HepG2 (cell line): ENCODE data around the gene RASA3. TPM values are rescaled to one million over a fixed set of nuclear protein-coding genes. Genes with fewer than 3 reads are reported as not detected.

Experiments
- ATAC-seq: fragments of 200-7000 bp; cut with Tn5 transposase; 3 replicates; pipeline ENCODE4 v1.9.1; 2020; ENCODE audit warnings: mild to moderate bottlenecking, moderate library complexity
- BruUV-seq: library from RNA; stranded (reverse); fragments of 400-500 nt; replicated peaks from 2 replicates; lab custom pipeline; 2021; lab: Mats Ljungman, UMichigan
- CTCF ChIA-PET: fragments of 300-600 bp; formaldehyde crosslinking; extraction: SDS; loops from one replicate; lab custom pipeline; 2021; ENCODE audit warnings: low total read pairs, inconsistent platforms, low intra/inter-chr PET ratio; lab: Yijun Ruan, JAX
- POLR2A ChIA-PET: fragments of 350-600 bp; sonication (Branson Sonifier 250); formaldehyde crosslinking; loops from one replicate; lab custom pipeline; 2020; ENCODE audit warnings: antibody characterized with exemption, inconsistent platforms; lab: Yijun Ruan, JAX
- DNase-seq: peaks from one replicate; pipeline ENCODE4 v3.0.0-alpha.2; 2015; ENCODE audit warnings: low spot score
- FAIRE-seq: peaks from 3 replicates; lab custom pipeline; 2011; peaks lifted over from hg19 to GRCh38; lab: Jason Lieb, UNC
- H2AFZ ChIP-seq: one replicate; pipeline ENCODE4 v1.6.1; 2011; ENCODE audit warnings: low read length, inconsistent platforms
- H3K27ac ChIP-seq: fragments of 300-600 bp; 3 replicates; pipeline ENCODE4 v1.8.0; 2011; ENCODE audit warnings: mixed run types, mild to moderate bottlenecking, mixed read lengths, low read length, inconsistent platforms; ENCODE audit not compliant: insufficient read depth; ENCODE audit errors: extremely low read length
- H3K27me3 ChIP-seq, 2 experiments: fragments of 200-600 bp in 1 of 2; 2 replicates in 1 of 2; 3 replicates in 1 of 2; pipeline versions ENCODE4 v1.6.0 to v1.8.0; 2011; ENCODE audit warnings: low read length in 2 of 2, mild to moderate bottlenecking in 2 of 2, moderate library complexity in 2 of 2, inconsistent platforms in 1 of 2; ENCODE audit not compliant: insufficient read depth in 2 of 2, control insufficient read depth in 1 of 2
- H3K36me3 ChIP-seq, 2 experiments: fragments of 200-600 bp in 1 of 2; replicated peaks in 1 of 2; 2 replicates in 1 of 2; 3 replicates in 1 of 2; pipeline versions ENCODE4 v1.5.1 to v1.8.0; 2011; ENCODE audit warnings: low read length in 2 of 2, inconsistent platforms in 1 of 2; ENCODE audit not compliant: insufficient read depth in 2 of 2, control insufficient read depth in 1 of 2
- H3K4me1 ChIP-seq: 2 replicates; pipeline ENCODE4 v1.5.1; 2012; ENCODE audit warnings: low read length, inconsistent platforms; ENCODE audit not compliant: insufficient read depth
- H3K4me2 ChIP-seq: 2 replicates; pipeline ENCODE4 v1.6.0; 2011; ENCODE audit warnings: low read depth, low read length, inconsistent platforms
- H3K4me3 ChIP-seq, 3 experiments: fragments of 200-600 bp in 1 of 3; sonication (generic), shearing (Covaris generic) in 1 of 3; replicated peaks in 1 of 3; 2 replicates each; pipeline ENCODE4 v1.5.1; 2011 to 2016; ENCODE audit warnings: low read length in 3 of 3, inconsistent platforms in 2 of 3, low read depth in 2 of 3, mild to moderate bottlenecking in 2 of 3, control low read depth in 1 of 3, mixed read lengths in 1 of 3; ENCODE audit not compliant: insufficient read depth in 1 of 3
- H3K79me2 ChIP-seq: one replicate; pipeline ENCODE4 v1.6.1; 2011; ENCODE audit warnings: low read length, inconsistent platforms; ENCODE audit not compliant: insufficient read depth
- H3K9ac ChIP-seq: 2 replicates; pipeline ENCODE4 v1.6.0; 2011; ENCODE audit warnings: mild to moderate bottlenecking, low read depth, low read length, inconsistent platforms; ENCODE audit not compliant: insufficient read depth
- H3K9me3 ChIP-seq: 2 replicates; pipeline ENCODE4 v1.5.1; 2012; ENCODE audit warnings: mild to moderate bottlenecking, low read length
- H4K20me1 ChIP-seq: 2 replicates; pipeline ENCODE4 v1.6.0; 2011; ENCODE audit warnings: inconsistent platforms, mild to moderate bottlenecking, low read length, moderate library complexity; ENCODE audit not compliant: insufficient read depth
- EHMT2 ChIP-seq: fragments of 200-600 bp; sonication (generic); IDR thresholded peaks from 2 replicates; pipeline ENCODE4 v1.7.0; 2017; ENCODE audit warnings: antibody characterized with exemption, low read depth, low read length, borderline replicate concordance
- GLI4 ChIP-seq: sonication (generic); formaldehyde crosslinking; IDR thresholded peaks from 2 replicates; pipeline ENCODE4 v1.5.1; 2020; ENCODE audit warnings: missing genetic modification reagents, mild to moderate bottlenecking, moderate library complexity, borderline replicate concordance
- LBX2 ChIP-seq: sonication (generic); formaldehyde crosslinking; IDR thresholded peaks from 2 replicates; pipeline ENCODE4 v1.5.0; 2020; ENCODE audit warnings: missing genetic modification reagents, mild to moderate bottlenecking, borderline replicate concordance
- MAFG ChIP-seq: sonication (generic); formaldehyde crosslinking; IDR thresholded peaks from 2 replicates; pipeline ENCODE4 v1.5.1; 2020; ENCODE audit warnings: mild to moderate bottlenecking, missing genetic modification reagents
- PLSCR1 ChIP-seq: sonication (generic); formaldehyde crosslinking; IDR thresholded peaks from 2 replicates; pipeline ENCODE4 v1.5.0; 2020; ENCODE audit warnings: missing genetic modification reagents, mild to moderate bottlenecking, borderline replicate concordance
- UBTF ChIP-seq: sonication (generic); formaldehyde crosslinking; IDR thresholded peaks from 2 replicates; pipeline ENCODE4 v1.4.0; 2020; ENCODE audit warnings: mild to moderate bottlenecking, missing genetic modification reagents
- ZNF326 ChIP-seq: sonication (generic); formaldehyde crosslinking; IDR thresholded peaks from 2 replicates; pipeline ENCODE4 v1.4.0; 2020; ENCODE audit warnings: missing genetic modification reagents, borderline replicate concordance
- ZNF784 ChIP-seq: sonication (generic); formaldehyde crosslinking; IDR thresholded peaks from 2 replicates; pipeline ENCODE4 v1.5.1; 2020; ENCODE audit warnings: missing genetic modification reagents, mild to moderate bottlenecking, borderline replicate concordance
- WGBS: methylation state at CpG from one replicate; pipeline ENCODE4 v1.1.6; 2017; ENCODE audit warnings: low lambda C conversion rate; 5-methylcytosine and 5-hydroxymethylcytosine counted together
- in situ Hi-C: cut with HindIII; loops from 2 replicates; pipeline ENCODE4 v1.10.0; 2017; ENCODE audit warnings: low pct_unique_long_range_greater_than_20kb; ENCODE audit not compliant: extremely low pct_ligation_motif_present
- intact Hi-C: fragments of 100-400 bp; cut with micrococcal nuclease; formaldehyde crosslinking; loops from one replicate; pipeline ENCODE4 v1.10.0; 2022; ENCODE audit not compliant: unreplicated experiment
- polyA plus RNA-seq, 8 experiments: library from polyadenylated mRNA; depleted of rRNA in 3 of 8; stranded (reverse) in 7 of 8; unstranded in 1 of 8; fragments of >200 nt; fragmentation: Illumina TruSeq in 4 of 8; extraction: Trizol in 4 of 8; gene quantifications; 2 replicates each; pipeline versions ENCODE4 v1.2.1 to v1.2.3, GENCODE V29; 2011 to 2016; ENCODE audit warnings: low read depth in 4 of 8, missing spikeins in 1 of 8, mixed read lengths in 1 of 8; ENCODE audit not compliant: insufficient read depth in 1 of 8
- total RNA-seq, 5 experiments: library from RNA; depleted of rRNA; stranded (reverse); fragments of >200 nt; fragmentation: Illumina TruSeq; extraction: Trizol; gene quantifications; 2 replicates each; pipeline ENCODE4 v1.2.3, GENCODE V29; 2016; ENCODE audit warnings: low read depth in 1 of 5

The RASA3 gene
- total and polyA plus RNA-seq, 2 of the 13 experiments (the other 11 are each of a cell fraction or from before 2014, with no cell fraction given), result 0.05 TPM; not detected in 1

GRCh38 chr13:114062754-114063153, 69.7 kb downstream of the RASA3 start:
- CTCF ChIA-PET, result no interaction called here
- no peak for TF ChIP-seq GLI4 (CRISPR knock-in tag)
- no peak for TF ChIP-seq UBTF (CRISPR knock-in tag)
- no peak for TF ChIP-seq ZNF784
- no peak for TF ChIP-seq EHMT2
- no peak for TF ChIP-seq ZNF326 (CRISPR knock-in tag)
- no peak for TF ChIP-seq MAFG
- TF ChIP-seq LBX2 (CRISPR knock-in tag), result no peak
- TF ChIP-seq PLSCR1 (CRISPR knock-in tag), result no peak
- TF ChIP-seq, all 625 proteins: peak for 0
- Histone ChIP-seq H2AFZ (no peak overlapping the region), H4K20me1 (no peaks in the 10 kb centered on the region), H3K4me1 (peaks cover 18% of the 10 kb centered on the region), H3K79me2 (no peaks in the 10 kb centered on the region), H3K4me2 (no peak overlapping the region), H3K36me3 (no peaks in the 10 kb centered on the region), H3K9ac (no peak overlapping the region), H3K4me3 (no peak overlapping the region), H3K27me3 (peaks cover 15 to 52% of the 10 kb centered on the region in 2 experiments), H3K9me3 (no peaks in the 10 kb centered on the region), H3K27ac (no peak overlapping the region)
- 63% methylated on average over 12 of the region's 16 CpGs for WGBS
- FAIRE-seq (no peak), ATAC-seq (no peak), DNase-seq (no peak)
- BruUV-seq, result no TSS peak
- POLR2A ChIA-PET, result no interaction called here
- intact Hi-C loops (no loop called here), in situ Hi-C loops (no loop called here)
